Esophagus muscularis mucosa (tissue), 3 donors: ENCODE measurements around the gene C5orf22.

ENCODE experiments used
- CTCF ChIP-seq, 3 experiments: fragments of 200-600 bp in 2 of 3; fragments of 450-650 bp in 1 of 3; sonication (generic) in 2 of 3; IDR thresholded peaks; one replicate each; pipeline ENCODE4 v1.5.1; 2017 to 2019; ENCODE audit warnings: antibody characterized with exemption in 3 of 3, mild to moderate bottlenecking in 2 of 3, moderate library complexity in 1 of 3
- POLR2A ChIP-seq: fragments of 450-650 bp; IDR thresholded peaks from one replicate; pipeline ENCODE4 v1.6.1; 2017; ENCODE audit warnings: antibody characterized with exemption, moderate library complexity, mild to moderate bottlenecking, low read depth
- POLR2AphosphoS5 ChIP-seq, 2 donors: sonication (generic); formaldehyde crosslinking; IDR thresholded peaks; one replicate each; pipeline ENCODE4 v1.6.1; 2017; ENCODE audit warnings: antibody characterized with exemption in 2 of 2

- no peak for TF ChIP-seq POLR2A
- TF ChIP-seq CTCF (IDR thresholded peaks at IDR 0.05): no peak
- TF ChIP-seq POLR2AphosphoS5 (IDR thresholded peaks at IDR 0.05): no peak
These were observed 47.5 kb downstream of the C5orf22 start for GRCh38 chr5:31579558-31579957.
